ENCODE data around the gene INF2. TPM values are rescaled to one million over a fixed set of nuclear protein-coding genes. Genes with fewer than 3 reads are reported as not detected.

Gene INF2
- total and polyA plus RNA-seq, 9 of the 15 experiments (the other 6 are each of a cell fraction or from before 2014, with no cell fraction given), result 0.56 to 31.3 (median 7.8) TPM

DNA sequence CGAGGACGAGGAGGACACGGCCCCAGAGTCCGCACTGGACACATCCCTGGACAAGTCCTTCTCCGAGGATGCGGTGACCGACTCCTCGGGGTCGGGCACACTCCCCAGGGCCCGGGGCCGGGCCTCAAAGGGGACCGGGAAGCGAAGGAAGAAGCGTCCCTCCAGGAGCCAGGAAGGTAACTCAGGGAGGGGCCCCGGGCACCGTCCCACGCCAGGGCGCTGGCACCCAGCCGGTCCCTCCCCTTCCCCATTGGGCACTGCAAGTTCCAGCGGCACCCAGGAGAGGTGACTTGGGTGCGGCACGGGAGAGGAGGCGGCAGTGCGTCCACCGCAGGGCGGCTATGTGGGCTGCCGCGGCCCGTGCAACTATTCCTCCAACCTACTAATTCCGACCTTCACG lies 25.3 kb downstream of the INF2 start (continued):
- TF ChIP-seq, protein P1, sequence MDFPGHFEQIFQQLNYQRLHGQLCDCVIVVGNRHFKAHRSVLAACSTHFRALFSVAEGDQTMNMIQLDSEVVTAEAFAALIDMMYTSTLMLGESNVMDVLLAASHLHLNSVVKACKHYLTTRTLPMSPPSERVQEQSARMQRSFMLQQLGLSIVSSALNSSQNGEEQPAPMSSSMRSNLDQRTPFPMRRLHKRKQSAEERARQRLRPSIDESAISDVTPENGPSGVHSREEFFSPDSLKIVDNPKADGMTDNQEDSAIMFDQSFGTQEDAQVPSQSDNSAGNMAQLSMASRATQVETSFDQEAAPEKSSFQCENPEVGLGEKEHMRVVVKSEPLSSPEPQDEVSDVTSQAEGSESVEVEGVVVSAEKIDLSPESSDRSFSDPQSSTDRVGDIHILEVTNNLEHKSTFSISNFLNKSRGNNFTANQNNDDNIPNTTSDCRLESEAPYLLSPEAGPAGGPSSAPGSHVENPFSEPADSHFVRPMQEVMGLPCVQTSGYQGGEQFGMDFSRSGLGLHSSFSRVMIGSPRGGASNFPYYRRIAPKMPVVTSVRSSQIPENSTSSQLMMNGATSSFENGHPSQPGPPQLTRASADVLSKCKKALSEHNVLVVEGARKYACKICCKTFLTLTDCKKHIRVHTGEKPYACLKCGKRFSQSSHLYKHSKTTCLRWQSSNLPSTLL (IDR thresholded peaks at IDR 0.05), result no peak

DNA sequence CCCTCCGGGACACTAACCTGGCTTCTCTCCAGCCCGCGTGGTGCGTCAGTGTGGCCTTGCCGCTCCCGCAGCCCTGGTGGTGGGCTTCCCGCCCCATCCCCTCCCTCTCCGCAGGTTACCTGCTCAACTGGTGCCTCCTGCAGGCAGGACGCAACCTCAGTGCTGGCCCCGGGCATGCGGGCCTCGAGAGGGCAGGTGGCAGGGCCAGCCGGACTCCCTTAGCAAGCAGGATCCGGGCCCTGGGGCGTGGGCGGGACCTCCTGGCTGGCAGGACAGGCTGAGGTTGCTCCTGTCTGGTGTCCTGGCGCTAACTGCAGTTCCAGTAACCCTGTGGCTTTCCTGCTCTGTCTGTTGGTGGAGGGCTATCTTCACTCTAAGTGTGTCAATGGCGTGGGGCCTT lies 26.0 kb downstream of the INF2 start:
- WGBS (ENCODE audit: insufficient coverage, low coverage, missing lambda C conversion rate), result 78% methylated on average over 4 of the region's 18 CpGs
- intact Hi-C loops (cut with micrococcal nuclease), result no loop called here
- Histone ChIP-seq H3K36me3 (ENCODE audit: control insufficient read depth, insufficient read depth, low read length) (peaks cover 3% of the 10 kb centered on the region; the same call in 1 of the 3 replicates), H3K4me2 (ENCODE audit: insufficient read depth, low read length) (no peak overlapping the region), H4K20me1 (replicated peaks; ENCODE audit: control insufficient read depth, insufficient read depth, low read length) (peaks cover 3% of the 10 kb centered on the region; the same call in 1 of the 2 replicates), H3K27ac (ENCODE audit: extremely low read depth, low read depth, low read length) (no peak overlapping the region), H3K9me1 (ENCODE audit: control insufficient read depth, insufficient read depth, low read length) (no peaks in the 10 kb centered on the region), H3K9me3 (replicated peaks; ENCODE audit: control insufficient read depth, insufficient read depth, low read depth, low read length) (no peaks in the 10 kb centered on the region), H3K4me1 (replicated peaks in 1 of 2; ENCODE audit: control insufficient read depth in 2 of 2, insufficient read depth in 2 of 2, low read length in 2 of 2) (peaks cover 0 to 38% of the 10 kb centered on the region in 2 experiments; a peak in 2 of 5 replicates), H3K79me2 (ENCODE audit: control insufficient read depth, insufficient read depth, low read length) (no peaks in the 10 kb centered on the region), H2AFZ (ENCODE audit: low read depth, low read length) (no peak overlapping the region), H3K9ac (ENCODE audit: insufficient read depth in 1 of 2, low read depth in 2 of 2, low read length in 2 of 2) (no peak overlapping the region), H3K27me3 (ENCODE audit: control insufficient read depth in 2 of 2, insufficient read depth in 2 of 2, low read length in 2 of 2) (no peaks in the 10 kb centered on the region), H3K4me3 (no peak overlapping the region)
- FAIRE-seq (no peak), ATAC-seq (no peak), DNase-seq (ENCODE audit: extremely low read depth in 1 of 4, low spot score in 3 of 4) (no peak)
- in situ Hi-C loops (cut with MboI), result no loop called here
- BruUV-seq (replicated peaks), result no TSS peak
- POLR2A ChIA-PET, result no interaction called here
- CTCF ChIA-PET (ENCODE audit: low intra/inter-chr PET ratio), result no interaction called here
- TF ChIP-seq TBP (optimal IDR thresholded peaks at IDR 0.05; ENCODE audit: low read depth, low read length) (no peak), MCM5 (IDR thresholded peaks at IDR 0.05; ENCODE audit: low read depth) (no peak), ZNF316 (IDR thresholded peaks at IDR 0.05) (no peak), SRSF7 (optimal IDR thresholded peaks at IDR 0.05; ENCODE audit: low read depth, low read length) (no peak), XRCC5 (IDR thresholded peaks at IDR 0.05; ENCODE audit: low read depth, low read length) (no peak), ZFP1 (CRISPR knock-in tag; IDR thresholded peaks at IDR 0.05) (no peak), DNMT1 (IDR thresholded peaks at IDR 0.05) (no peak), NFIC (IDR thresholded peaks at IDR 0.05) (no peak), HMGN3 (IDR thresholded peaks at IDR 0.05; ENCODE audit: borderline replicate concordance, extremely low read depth, insufficient read length, low read depth, low read length) (no peak)
- TF ChIP-seq, protein P2, sequence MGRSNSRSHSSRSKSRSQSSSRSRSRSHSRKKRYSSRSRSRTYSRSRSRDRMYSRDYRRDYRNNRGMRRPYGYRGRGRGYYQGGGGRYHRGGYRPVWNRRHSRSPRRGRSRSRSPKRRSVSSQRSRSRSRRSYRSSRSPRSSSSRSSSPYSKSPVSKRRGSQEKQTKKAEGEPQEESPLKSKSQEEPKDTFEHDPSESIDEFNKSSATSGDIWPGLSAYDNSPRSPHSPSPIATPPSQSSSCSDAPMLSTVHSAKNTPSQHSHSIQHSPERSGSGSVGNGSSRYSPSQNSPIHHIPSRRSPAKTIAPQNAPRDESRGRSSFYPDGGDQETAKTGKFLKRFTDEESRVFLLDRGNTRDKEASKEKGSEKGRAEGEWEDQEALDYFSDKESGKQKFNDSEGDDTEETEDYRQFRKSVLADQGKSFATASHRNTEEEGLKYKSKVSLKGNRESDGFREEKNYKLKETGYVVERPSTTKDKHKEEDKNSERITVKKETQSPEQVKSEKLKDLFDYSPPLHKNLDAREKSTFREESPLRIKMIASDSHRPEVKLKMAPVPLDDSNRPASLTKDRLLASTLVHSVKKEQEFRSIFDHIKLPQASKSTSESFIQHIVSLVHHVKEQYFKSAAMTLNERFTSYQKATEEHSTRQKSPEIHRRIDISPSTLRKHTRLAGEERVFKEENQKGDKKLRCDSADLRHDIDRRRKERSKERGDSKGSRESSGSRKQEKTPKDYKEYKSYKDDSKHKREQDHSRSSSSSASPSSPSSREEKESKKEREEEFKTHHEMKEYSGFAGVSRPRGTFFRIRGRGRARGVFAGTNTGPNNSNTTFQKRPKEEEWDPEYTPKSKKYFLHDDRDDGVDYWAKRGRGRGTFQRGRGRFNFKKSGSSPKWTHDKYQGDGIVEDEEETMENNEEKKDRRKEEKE (IDR thresholded peaks at IDR 0.05; ENCODE audit: borderline replicate concordance in 1 of 2, control insufficient read depth in 1 of 2, low read depth in 2 of 2, low read length in 1 of 2), result no peak
- TF ChIP-seq, protein P3, sequence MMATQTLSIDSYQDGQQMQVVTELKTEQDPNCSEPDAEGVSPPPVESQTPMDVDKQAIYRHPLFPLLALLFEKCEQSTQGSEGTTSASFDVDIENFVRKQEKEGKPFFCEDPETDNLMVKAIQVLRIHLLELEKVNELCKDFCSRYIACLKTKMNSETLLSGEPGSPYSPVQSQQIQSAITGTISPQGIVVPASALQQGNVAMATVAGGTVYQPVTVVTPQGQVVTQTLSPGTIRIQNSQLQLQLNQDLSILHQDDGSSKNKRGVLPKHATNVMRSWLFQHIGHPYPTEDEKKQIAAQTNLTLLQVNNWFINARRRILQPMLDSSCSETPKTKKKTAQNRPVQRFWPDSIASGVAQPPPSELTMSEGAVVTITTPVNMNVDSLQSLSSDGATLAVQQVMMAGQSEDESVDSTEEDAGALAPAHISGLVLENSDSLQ (IDR thresholded peaks at IDR 0.05), result no peak
- TF ChIP-seq, protein P4, sequence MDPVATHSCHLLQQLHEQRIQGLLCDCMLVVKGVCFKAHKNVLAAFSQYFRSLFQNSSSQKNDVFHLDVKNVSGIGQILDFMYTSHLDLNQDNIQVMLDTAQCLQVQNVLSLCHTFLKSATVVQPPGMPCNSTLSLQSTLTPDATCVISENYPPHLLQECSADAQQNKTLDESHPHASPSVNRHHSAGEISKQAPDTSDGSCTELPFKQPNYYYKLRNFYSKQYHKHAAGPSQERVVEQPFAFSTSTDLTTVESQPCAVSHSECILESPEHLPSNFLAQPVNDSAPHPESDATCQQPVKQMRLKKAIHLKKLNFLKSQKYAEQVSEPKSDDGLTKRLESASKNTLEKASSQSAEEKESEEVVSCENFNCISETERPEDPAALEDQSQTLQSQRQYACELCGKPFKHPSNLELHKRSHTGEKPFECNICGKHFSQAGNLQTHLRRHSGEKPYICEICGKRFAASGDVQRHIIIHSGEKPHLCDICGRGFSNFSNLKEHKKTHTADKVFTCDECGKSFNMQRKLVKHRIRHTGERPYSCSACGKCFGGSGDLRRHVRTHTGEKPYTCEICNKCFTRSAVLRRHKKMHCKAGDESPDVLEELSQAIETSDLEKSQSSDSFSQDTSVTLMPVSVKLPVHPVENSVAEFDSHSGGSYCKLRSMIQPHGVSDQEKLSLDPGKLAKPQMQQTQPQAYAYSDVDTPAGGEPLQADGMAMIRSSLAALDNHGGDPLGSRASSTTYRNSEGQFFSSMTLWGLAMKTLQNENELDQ (CRISPR knock-in tag; IDR thresholded peaks at IDR 0.05; ENCODE audit: borderline replicate concordance), result no peak

Data from K562 (cell line).